H1 (cell line): Measurements from ENCODE around the gene PRDM15. TPM values are rescaled to one million over a fixed set of nuclear protein-coding genes. Genes with fewer than 3 reads are reported as not detected.

Experiments
- CTCF ChIA-PET: fragments of 300-600 bp; sonication (Branson Sonifier 250); formaldehyde crosslinking; loops from one replicate; lab custom pipeline; 2021; ENCODE audit not compliant: partially characterized antibody; lab: Charles Lee
- POLR2A ChIA-PET: fragments of 300-600 bp; sonication (Branson Sonifier 250); formaldehyde crosslinking; loops from one replicate; lab custom pipeline; 2021; ENCODE audit warnings: inconsistent platforms; ENCODE audit not compliant: partially characterized antibody; lab: Charles Lee
- DNase-seq, 2 experiments: peaks; one replicate each; pipeline versions ENCODE4 v3.0.0 to v3.0.0-alpha.2; 2010 to 2022; ENCODE audit warnings: low spot score in 2 of 2, low read depth in 1 of 2, mixed read lengths in 1 of 2
- FAIRE-seq: peaks from 2 replicates; lab custom pipeline; 2011; peaks lifted over from hg19 to GRCh38; lab: Jason Lieb, UNC
- H2AFZ ChIP-seq: 2 replicates; pipeline ENCODE4 v1.8.1; 2012; ENCODE audit warnings: low read length, inconsistent platforms
- H2AK5ac ChIP-seq: 2 replicates; pipeline ENCODE4 v1.6.1; 2013; ENCODE audit warnings: low read depth, low read length
- H2BK120ac ChIP-seq: replicated peaks from 2 replicates; pipeline ENCODE3; 2013; ENCODE audit warnings: low read depth, low read length, inconsistent platforms
- H2BK12ac ChIP-seq: 2 replicates; pipeline ENCODE4 v1.6.1; 2013; ENCODE audit warnings: low read depth, low read length
- H2BK15ac ChIP-seq: 2 replicates; pipeline ENCODE4 v1.6.1; 2013; ENCODE audit warnings: low read length
- H2BK20ac ChIP-seq: 2 replicates; pipeline ENCODE4 v1.6.1; 2013; ENCODE audit warnings: low read length
- H2BK5ac ChIP-seq: 2 replicates; pipeline ENCODE4 v1.6.1; 2013; ENCODE audit warnings: low read depth, low read length
- H3K14ac ChIP-seq: 2 replicates; pipeline ENCODE4 v1.6.1; 2013; ENCODE audit warnings: inconsistent platforms; ENCODE audit not compliant: insufficient read length
- H3K18ac ChIP-seq: 2 replicates; pipeline ENCODE4 v1.6.1; 2013; ENCODE audit warnings: low read length; ENCODE audit errors: extremely low read depth
- H3K23ac ChIP-seq: 2 replicates; pipeline ENCODE4 v1.6.1; 2013; ENCODE audit warnings: inconsistent platforms; ENCODE audit not compliant: insufficient read length
- H3K23me2 ChIP-seq: 2 replicates; pipeline ENCODE4 v1.6.1; 2013; ENCODE audit warnings: low read depth, low read length
- H3K27ac ChIP-seq: 2 replicates; pipeline ENCODE4 v1.6.1; 2011; ENCODE audit warnings: low read depth, low read length, inconsistent platforms
- H3K27me3 ChIP-seq, 4 experiments: replicated peaks in 1 of 4; 1 replicate in 1 of 4; 2 replicates in 3 of 4; pipeline versions ENCODE4 v1.6.1 to v1.8.1; 2011 to 2013; ENCODE audit warnings: low read length in 3 of 4, mild to moderate bottlenecking in 3 of 4, inconsistent platforms in 2 of 4, mixed read lengths in 2 of 4, moderate library complexity in 1 of 4; ENCODE audit not compliant: control insufficient read depth in 3 of 4, insufficient read depth in 3 of 4; ENCODE audit errors: extremely low read depth in 1 of 4
- H3K36me3 ChIP-seq, 4 experiments: 2 replicates each; pipeline versions ENCODE4 v1.6.1 to v1.8.1; 2011 to 2013; ENCODE audit warnings: mild to moderate bottlenecking in 4 of 4, low read length in 3 of 4, moderate library complexity in 2 of 4, control low read depth in 1 of 4, inconsistent platforms in 1 of 4; ENCODE audit not compliant: insufficient read depth in 4 of 4, control insufficient read depth in 2 of 4
- H3K4ac ChIP-seq: replicated peaks from 2 replicates; pipeline ENCODE3; 2013; ENCODE audit warnings: low read length, low read depth, mixed read lengths, inconsistent platforms; ENCODE audit not compliant: insufficient read length
- H3K4me1 ChIP-seq, 4 experiments: replicated peaks in 1 of 4; 1 replicate in 1 of 4; 2 replicates in 3 of 4; pipeline versions ENCODE4 v1.6.1 to v1.8.1; 2011 to 2013; ENCODE audit warnings: low read length in 3 of 4, inconsistent platforms in 2 of 4, mixed read lengths in 1 of 4; ENCODE audit not compliant: insufficient read depth in 4 of 4, control insufficient read depth in 3 of 4
- H3K4me2 ChIP-seq, 2 experiments: 2 replicates each; pipeline versions ENCODE4 v1.6.1 to v1.8.1; 2011 to 2013; ENCODE audit warnings: low read depth in 2 of 2, low read length in 2 of 2, control low read depth in 1 of 2, inconsistent platforms in 1 of 2, mild to moderate bottlenecking in 1 of 2; ENCODE audit not compliant: insufficient read depth in 1 of 2
- H3K4me3 ChIP-seq, 4 experiments: fragments of 200-600, 300-600 bp in 1 of 4; sonication (generic), shearing (Covaris generic), sonication (Bioruptor Twin) in 1 of 4; 2 replicates each; pipeline versions ENCODE4 v1.5.1 to v1.8.1; 2011 to 2016; ENCODE audit warnings: low read length in 4 of 4, low read depth in 3 of 4, control low read depth in 2 of 4, inconsistent platforms in 2 of 4, mild to moderate bottlenecking in 2 of 4, mixed read lengths in 1 of 4, moderate library complexity in 1 of 4; ENCODE audit not compliant: insufficient read depth in 2 of 4; ENCODE audit errors: extremely low read depth in 1 of 4
- H3K56ac ChIP-seq: replicated peaks from 2 replicates; pipeline ENCODE3; 2013; ENCODE audit warnings: low read depth, mild to moderate bottlenecking, mixed read lengths, low read length, inconsistent platforms; ENCODE audit not compliant: insufficient read length
- H3K79me1 ChIP-seq: 2 replicates; pipeline ENCODE4 v1.6.1; 2013; ENCODE audit warnings: low read depth, low read length, control low read depth
- H3K79me2 ChIP-seq, 2 experiments: 2 replicates each; pipeline versions ENCODE4 v1.6.1 to v1.8.1; 2012 to 2013; ENCODE audit warnings: low read length in 2 of 2, mild to moderate bottlenecking in 2 of 2, inconsistent platforms in 1 of 2; ENCODE audit not compliant: insufficient read depth in 2 of 2, control insufficient read depth in 1 of 2
- H3K9ac ChIP-seq, 4 experiments: replicated peaks in 1 of 4; 1 replicate in 1 of 4; 2 replicates in 3 of 4; pipeline versions ENCODE4 v1.6.1 to v1.8.1; 2011 to 2013; ENCODE audit warnings: low read depth in 3 of 4, low read length in 3 of 4, control low read depth in 2 of 4, mild to moderate bottlenecking in 2 of 4, moderate library complexity in 2 of 4, inconsistent platforms in 1 of 4; ENCODE audit errors: extremely low read depth in 1 of 4
- H3K9me3 ChIP-seq, 2 experiments: 2 replicates each; pipeline versions ENCODE4 v1.6.1 to v1.8.1; 2012 to 2013; ENCODE audit warnings: mild to moderate bottlenecking in 2 of 2, moderate library complexity in 2 of 2, control low read depth in 1 of 2, inconsistent platforms in 1 of 2, low read depth in 1 of 2, low read length in 1 of 2, mixed read lengths in 1 of 2; ENCODE audit not compliant: insufficient read depth in 2 of 2
- H4K20me1 ChIP-seq, 2 experiments: replicated peaks in 1 of 2; 2 replicates each; pipeline versions ENCODE3 to v1.8.1; 2011 to 2013; ENCODE audit warnings: inconsistent platforms in 2 of 2, low read length in 2 of 2, mild to moderate bottlenecking in 1 of 2; ENCODE audit not compliant: insufficient read depth in 2 of 2, control insufficient read depth in 1 of 2
- H4K5ac ChIP-seq: 2 replicates; pipeline ENCODE4 v1.6.1; 2013; ENCODE audit warnings: low read length, low read depth, mixed read lengths, inconsistent platforms; ENCODE audit not compliant: insufficient read length
- H4K8ac ChIP-seq: 2 replicates; pipeline ENCODE4 v1.8.0; 2013; ENCODE audit warnings: mild to moderate bottlenecking, moderate library complexity, low read length, inconsistent platforms; ENCODE audit not compliant: insufficient read depth; ENCODE audit errors: extremely low read depth
- H4K91ac ChIP-seq: replicated peaks from 2 replicates; pipeline ENCODE3; 2013; ENCODE audit warnings: low read length, mixed read lengths, inconsistent platforms; ENCODE audit not compliant: insufficient read length
- TEAD4 ChIP-seq: IDR thresholded peaks from 2 replicates; pipeline ENCODE4 v1.6.1; 2012; ENCODE audit warnings: low read depth, low read length, inconsistent platforms, mixed read lengths
- WGBS, 2 experiments: shearing (Covaris generic) in 1 of 2; methylation state at CpG; one replicate each; pipeline versions ENCODE4 v1.1.6 to v1.1.7; 2013 to 2015; ENCODE audit warnings: low lambda C conversion rate in 2 of 2, mixed read lengths in 2 of 2, inconsistent platforms in 1 of 2, low coverage in 1 of 2, missing lambda C conversion rate in 1 of 2; ENCODE audit not compliant: insufficient replicate concordance in 2 of 2, insufficient coverage in 1 of 2, insufficient read length in 1 of 2; ENCODE audit errors: extremely low coverage in 1 of 2, missing lambda C conversion rate in 1 of 2; 5-methylcytosine and 5-hydroxymethylcytosine counted together
- polyA plus RNA-seq, 7 experiments: library from polyadenylated mRNA; depleted of rRNA in 3 of 7; stranded (reverse) in 5 of 7; unstranded in 2 of 7; fragments of >200 nt in 5 of 7; fragments of 200-250 nt in 2 of 7; gene quantifications; 1 replicate in 5 of 7; 2 replicates in 1 of 7; 4 replicates in 1 of 7; pipeline versions ENCODE4 v1.2.1 to v1.2.3, GENCODE V29; 2011 to 2013; ENCODE audit warnings: missing spikeins in 2 of 7, mixed read lengths in 2 of 7
- total RNA-seq: library from RNA; stranded (reverse); fragmentation: NEBNext Ultra II Directional; extraction: Animal tissue kit (Norgen Biotek cat#: 25700); gene quantifications from 2 replicates; pipeline ENCODE4 v1.2.1, GENCODE V29; 2021

PRDM15 gene
- total and polyA plus RNA-seq, 2 of the 8 experiments (the other 6 are each of a cell fraction or from before 2014, with no cell fraction given): 9.7 to 10.5 TPM

- Histone ChIP-seq H3K27ac (no peak overlapping the region), H3K18ac (no peak overlapping the region), H2BK120ac (no peak overlapping the region), H3K4me2 (no peak overlapping the region), H3K36me3 (no peaks in the 10 kb centered on the region; a peak in 4 of 8 replicates), H3K9me3 (no peaks in the 10 kb centered on the region), H2BK12ac (no peak overlapping the region), H3K4me1 (peaks cover 0 to 2% (median 0%) of the 10 kb centered on the region in 4 experiments; a peak in 1 of 7 replicates), H4K5ac (no peak overlapping the region), H2AK5ac (no peak overlapping the region), H3K79me1 (no peaks in the 10 kb centered on the region), H4K20me1 (peaks cover 2 to 3% of the 10 kb centered on the region in 2 experiments), H3K23me2 (no peaks in the 10 kb centered on the region), H3K23ac (no peak overlapping the region), H3K9ac (no peak overlapping the region), H3K56ac (no peak overlapping the region), H3K27me3 (no peaks in the 10 kb centered on the region), H2BK20ac (no peak overlapping the region), H3K4me3 (no peak overlapping the region), H2BK15ac (no peak overlapping the region), H2BK5ac (no peak overlapping the region), H3K4ac (no peak overlapping the region), H3K79me2 (no peaks in the 10 kb centered on the region), H3K14ac (no peak overlapping the region), H4K8ac (no peak overlapping the region), H4K91ac (no peak overlapping the region), H2AFZ (no peak overlapping the region)
- ChIA-PET CTCF (interaction anchor here (1.1 to 8.1 kb wide), 4 partner anchors 11 to 209 kb away, joined by 3 to 132 read pairs (median 4); no protein-coding TSS in a partner anchor), POLR2A (no interaction called here)
- FAIRE-seq (no peak), DNase-seq (no peak)
- no peak for TF ChIP-seq TEAD4
- 92% methylated on average over 20 of the region's 21 CpGs; no CpG with 5 or more reads in 1 of the 2 experiments for WGBS, 2 experiments
Observed at GRCh38 chr21:41821081-41821755, 57.9 kb downstream of the PRDM15 start.
